Measurements from ENCODE around the gene CHCHD3. TPM values are rescaled to one million over a fixed set of nuclear protein-coding genes. Genes with fewer than 3 reads are reported as not detected.

The CHCHD3 gene
- total and polyA plus RNA-seq, 12 donors: 12.3 to 113 (median 54.2) TPM

DNA sequence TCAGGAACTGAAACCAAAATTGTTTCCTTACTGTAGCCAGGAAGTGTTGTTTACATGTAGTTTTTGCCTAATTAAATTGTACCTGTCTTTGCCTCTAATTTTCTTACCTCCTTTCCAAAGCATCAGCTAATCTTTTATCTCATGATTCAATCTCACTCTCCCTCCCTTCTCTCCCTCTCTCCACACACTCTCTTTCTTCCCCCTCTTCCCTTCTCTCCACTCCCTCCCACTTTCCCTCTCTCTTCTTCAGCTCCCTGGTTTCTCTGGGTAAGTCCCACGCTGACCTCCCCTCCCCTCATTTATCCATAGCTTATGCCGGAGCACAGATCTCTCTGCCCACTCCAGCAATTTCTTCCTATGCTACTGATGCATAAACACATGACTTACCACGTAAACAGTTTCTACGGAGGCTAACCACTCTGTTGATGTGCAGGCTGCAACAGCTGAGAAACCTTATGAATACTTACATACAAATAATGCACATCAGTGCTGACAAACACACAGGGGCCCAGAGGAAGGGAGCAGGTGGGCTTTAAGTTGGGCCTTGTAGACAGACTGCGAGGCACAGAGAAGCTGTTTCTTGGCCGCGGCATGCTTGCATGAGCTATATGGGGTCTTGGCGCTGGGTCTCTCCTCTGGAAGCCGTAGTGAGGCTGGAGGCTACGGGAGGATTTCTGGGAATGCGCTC lies 331.2 kb downstream of the CHCHD3 start:
- TF ChIP-seq POLR2A (IDR thresholded peaks at IDR 0.05) (no peak), CTCF (IDR thresholded peaks at IDR 0.05) (no peak)
- no peak overlapping the region for H3K4me3 ChIP-seq
- H3K4me1 ChIP-seq (replicated peaks in 1 of 2): no peaks in the 10 kb centered on the region
- intact Hi-C loops (cut with DNase I): no loop called here
- no peaks in the 10 kb centered on the region for H3K9me3 ChIP-seq (replicated peaks in 1 of 3)
- WGBS, 4 donors: 64 to 71% (median 70%) methylated on average over 8 to 11 of the region's 11 CpGs
- no peaks in the 10 kb centered on the region for H3K27me3 ChIP-seq
- H3K27ac ChIP-seq: no peak overlapping the region
- H3K36me3 ChIP-seq (replicated peaks in 1 of 2): no peaks in the 10 kb centered on the region
- no peak for DNase-seq

- no peak for DNase-seq
- no peak for TF ChIP-seq CTCF (IDR thresholded peaks at IDR 0.05)
- Histone ChIP-seq H3K36me3 (replicated peaks in 1 of 2) (no peaks in the 10 kb centered on the region), H3K9me3 (replicated peaks in 1 of 3) (no peaks in the 10 kb centered on the region), H3K4me1 (replicated peaks in 1 of 2) (no peaks in the 10 kb centered on the region), H3K4me3 (no peak overlapping the region), H3K27me3 (no peaks in the 10 kb centered on the region), H3K27ac (no peak overlapping the region)
- intact Hi-C loops (cut with DNase I): no loop called here
- WGBS, 4 donors: 70 to 76% (median 73%) methylated on average over 7 of the region's 7 CpGs
Measured at GRCh38 chr7:132750096-132750495, 331.8 kb downstream of the CHCHD3 start.

GRCh38 chr7:132745510-132745909 lies 336.4 kb downstream of the CHCHD3 start:
- no peaks in the 10 kb centered on the region for H3K27me3 ChIP-seq
- H3K36me3 ChIP-seq (replicated peaks in 1 of 2): no peaks in the 10 kb centered on the region
- no peak overlapping the region for H3K27ac ChIP-seq
- TF ChIP-seq CTCF (IDR thresholded peaks at IDR 0.05) (no peak), POLR2A (IDR thresholded peaks at IDR 0.05) (no peak)
- DNase-seq: no peak
- no peak overlapping the region for H3K4me3 ChIP-seq
- H3K4me1 ChIP-seq (replicated peaks in 1 of 2): no peaks in the 10 kb centered on the region
- H3K9me3 ChIP-seq (replicated peaks in 1 of 3): no peaks in the 10 kb centered on the region
- intact Hi-C loops (cut with DNase I): no loop called here

GRCh38 chr7:132743974-132744373 lies 337.9 kb downstream of the CHCHD3 start:
- WGBS, 4 donors: 90 to 100% (median 96%) methylated on average over 2 of the region's 2 CpGs
- no peaks in the 10 kb centered on the region for H3K4me1 ChIP-seq (replicated peaks in 1 of 2)
- no peak overlapping the region for H3K4me3 ChIP-seq
- no peaks in the 10 kb centered on the region for H3K9me3 ChIP-seq (replicated peaks in 1 of 3)
- no peak overlapping the region for H3K27ac ChIP-seq
- DNase-seq: no peak
- H3K36me3 ChIP-seq (replicated peaks in 1 of 2): no peaks in the 10 kb centered on the region
- intact Hi-C loops (cut with DNase I): no loop called here
- no peak for TF ChIP-seq POLR2A (IDR thresholded peaks at IDR 0.05)
- TF ChIP-seq CTCF (IDR thresholded peaks at IDR 0.05): no peak
- H3K27me3 ChIP-seq: no peaks in the 10 kb centered on the region
